ENCODE data around the gene FFAR4.

FFAR4 gene

DNA sequence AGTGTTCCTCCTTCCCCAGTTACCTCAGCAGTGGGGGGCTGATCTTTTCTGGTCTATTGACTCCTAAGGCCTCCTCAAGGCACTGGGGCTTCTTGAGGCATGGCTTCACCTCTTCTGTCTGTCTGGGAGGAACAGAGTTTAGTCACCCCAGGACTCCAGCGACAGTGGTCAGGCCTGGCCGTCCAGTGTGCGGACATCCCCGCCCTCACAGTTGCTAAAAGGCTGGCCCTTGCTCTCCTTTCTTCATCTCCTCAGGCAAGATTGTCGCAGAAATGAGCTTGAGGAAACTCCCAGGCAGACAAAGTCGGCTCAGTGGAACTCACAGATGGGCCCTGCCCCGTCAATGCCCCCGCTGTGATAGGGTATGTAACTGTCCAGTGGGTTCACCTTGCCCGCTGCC is 7.0 kb upstream of the FFAR4 start:
- Histone ChIP-seq H3K36me3 (ENCODE audit: insufficient read depth, insufficient read length, low read length) (no peaks in the 10 kb centered on the region), H3K4me1 (ENCODE audit: insufficient read depth, insufficient read length) (no peaks in the 10 kb centered on the region), H3K9me3 (ENCODE audit: insufficient read depth, low read length) (no peaks in the 10 kb centered on the region), H3K9ac (ENCODE audit: insufficient read length, low read depth) (no peak overlapping the region), H3K4me3 (ENCODE audit: insufficient read length, low read depth) (no peak overlapping the region), H3K27me3 (ENCODE audit: insufficient read depth, insufficient read length) (peaks cover 14% of the 10 kb centered on the region)
- TF ChIP-seq ZNF274 (IDR thresholded peaks at IDR 0.05; ENCODE audit: low read depth, low read length), result no peak
- TF ChIP-seq SUZ12 (IDR thresholded peaks at IDR 0.05; ENCODE audit: extremely low read depth, insufficient read depth, insufficient read length), result no peak
- no peak for TF ChIP-seq YY1 (IDR thresholded peaks at IDR 0.05; ENCODE audit: insufficient read depth, insufficient read length)
- no peak for DNase-seq (ENCODE audit: low read depth, low spot score)

DNA sequence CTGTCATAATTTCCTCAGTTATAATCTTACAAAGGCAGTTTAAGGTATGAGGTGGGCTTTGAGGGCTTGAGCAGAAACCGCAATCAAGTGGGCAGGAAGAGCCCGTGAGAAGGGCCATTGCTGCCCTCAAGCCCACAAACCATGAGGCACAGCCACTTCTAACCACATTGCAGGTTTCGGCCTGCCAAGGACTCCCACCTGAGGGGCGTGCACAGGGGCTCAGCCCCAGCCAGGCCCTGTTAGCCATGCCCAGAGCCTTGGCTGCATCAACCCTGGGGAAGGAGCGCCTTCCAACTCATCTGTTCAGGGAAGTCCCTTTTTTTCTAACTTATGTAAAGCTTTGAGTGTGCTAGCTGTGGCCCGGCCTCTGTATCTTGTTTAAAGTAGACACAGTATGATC is 5.9 kb upstream of the FFAR4 start:
- no peak for TF ChIP-seq SUZ12 (IDR thresholded peaks at IDR 0.05; ENCODE audit: extremely low read depth, insufficient read depth, insufficient read length)
- no peak for TF ChIP-seq ZNF274 (IDR thresholded peaks at IDR 0.05; ENCODE audit: low read depth, low read length)
- TF ChIP-seq YY1 (IDR thresholded peaks at IDR 0.05; ENCODE audit: insufficient read depth, insufficient read length), result no peak
- Histone ChIP-seq H3K36me3 (ENCODE audit: insufficient read depth, insufficient read length, low read length) (no peaks in the 10 kb centered on the region), H3K4me1 (ENCODE audit: insufficient read depth, insufficient read length) (no peaks in the 10 kb centered on the region), H3K9me3 (ENCODE audit: insufficient read depth, low read length) (no peaks in the 10 kb centered on the region), H3K9ac (ENCODE audit: insufficient read length, low read depth) (no peak overlapping the region), H3K27me3 (ENCODE audit: insufficient read depth, insufficient read length) (peaks cover 25% of the 10 kb centered on the region), H3K4me3 (ENCODE audit: insufficient read length, low read depth) (no peak overlapping the region)
- no peak for DNase-seq (ENCODE audit: low read depth, low spot score)

- Histone ChIP-seq H3K9ac (ENCODE audit: insufficient read length, low read depth) (no peak overlapping the region), H3K27me3 (ENCODE audit: insufficient read depth, insufficient read length) (peaks cover 71% of the 10 kb centered on the region), H3K36me3 (ENCODE audit: insufficient read depth, insufficient read length, low read length) (no peaks in the 10 kb centered on the region), H3K4me1 (ENCODE audit: insufficient read depth, insufficient read length) (peaks cover 2% of the 10 kb centered on the region), H3K4me3 (ENCODE audit: insufficient read length, low read depth) (no peak overlapping the region), H3K9me3 (ENCODE audit: insufficient read depth, low read length) (no peaks in the 10 kb centered on the region)
- DNase-seq (ENCODE audit: low read depth, low spot score), result no peak
- no peak for TF ChIP-seq SUZ12 (IDR thresholded peaks at IDR 0.05; ENCODE audit: extremely low read depth, insufficient read depth, insufficient read length)
- no peak for TF ChIP-seq YY1 (IDR thresholded peaks at IDR 0.05; ENCODE audit: insufficient read depth, insufficient read length)
- TF ChIP-seq ZNF274 (IDR thresholded peaks at IDR 0.05; ENCODE audit: low read depth, low read length), result no peak
Observed at GRCh38 chr10:93565446-93565845, 1.0 kb upstream of the FFAR4 start.

GRCh38 chr10:93567277-93568104 is 1.0 kb downstream of the FFAR4 start:
- H3K9me3 ChIP-seq (ENCODE audit: insufficient read depth, low read length), result no peaks in the 10 kb centered on the region
- H3K36me3 ChIP-seq (ENCODE audit: insufficient read depth, insufficient read length, low read length), result no peaks in the 10 kb centered on the region
- peaks cover 2% of the 10 kb centered on the region for H3K4me1 ChIP-seq (ENCODE audit: insufficient read depth, insufficient read length)
- no peak overlapping the region for H3K9ac ChIP-seq (ENCODE audit: insufficient read length, low read depth)
- no peak for TF ChIP-seq YY1 (IDR thresholded peaks at IDR 0.05; ENCODE audit: insufficient read depth, insufficient read length)
- TF ChIP-seq ZNF274 (IDR thresholded peaks at IDR 0.05; ENCODE audit: low read depth, low read length), result no peak
- TF ChIP-seq SUZ12 (IDR thresholded peaks at IDR 0.05; ENCODE audit: extremely low read depth, insufficient read depth, insufficient read length), result no peak
- peak overlapping the region; percentile 51 for H3K4me3 ChIP-seq (ENCODE audit: insufficient read length, low read depth)
- DNase-seq (ENCODE audit: low read depth, low spot score), result no peak
- peaks cover 71% of the 10 kb centered on the region for H3K27me3 ChIP-seq (ENCODE audit: insufficient read depth, insufficient read length)

- no peak overlapping the region for H3K4me3 ChIP-seq (ENCODE audit: insufficient read length, low read depth)
- no peak overlapping the region for H3K9ac ChIP-seq (ENCODE audit: insufficient read length, low read depth)
- DNase-seq (ENCODE audit: low read depth, low spot score), result no peak
- no peak for TF ChIP-seq ZNF274 (IDR thresholded peaks at IDR 0.05; ENCODE audit: low read depth, low read length)
- TF ChIP-seq YY1 (IDR thresholded peaks at IDR 0.05; ENCODE audit: insufficient read depth, insufficient read length), result no peak
- TF ChIP-seq SUZ12 (IDR thresholded peaks at IDR 0.05; ENCODE audit: extremely low read depth, insufficient read depth, insufficient read length), result no peak
- peaks cover 2% of the 10 kb centered on the region for H3K4me1 ChIP-seq (ENCODE audit: insufficient read depth, insufficient read length)
- no peaks in the 10 kb centered on the region for H3K36me3 ChIP-seq (ENCODE audit: insufficient read depth, insufficient read length, low read length)
- H3K27me3 ChIP-seq (ENCODE audit: insufficient read depth, insufficient read length), result peaks cover 71% of the 10 kb centered on the region
- H3K9me3 ChIP-seq (ENCODE audit: insufficient read depth, low read length), result no peaks in the 10 kb centered on the region
Observed at GRCh38 chr10:93568105-93568390, 1.6 kb downstream of the FFAR4 start.

GRCh38 chr10:93570383-93570782 is 3.9 kb downstream of the FFAR4 start:
- H3K9me3 ChIP-seq (ENCODE audit: insufficient read depth, low read length), result no peaks in the 10 kb centered on the region
- H3K27me3 ChIP-seq (ENCODE audit: insufficient read depth, insufficient read length), result peaks cover 56% of the 10 kb centered on the region
- DNase-seq (ENCODE audit: low read depth, low spot score), result no peak
- TF ChIP-seq ZNF274 (IDR thresholded peaks at IDR 0.05; ENCODE audit: low read depth, low read length) (no peak), SUZ12 (IDR thresholded peaks at IDR 0.05; ENCODE audit: extremely low read depth, insufficient read depth, insufficient read length) (no peak), YY1 (IDR thresholded peaks at IDR 0.05; ENCODE audit: insufficient read depth, insufficient read length) (no peak)
- H3K9ac ChIP-seq (ENCODE audit: insufficient read length, low read depth), result no peak overlapping the region
- H3K4me1 ChIP-seq (ENCODE audit: insufficient read depth, insufficient read length), result peaks cover 2% of the 10 kb centered on the region
- H3K4me3 ChIP-seq (ENCODE audit: insufficient read length, low read depth), result no peak overlapping the region
- H3K36me3 ChIP-seq (ENCODE audit: insufficient read depth, insufficient read length, low read length), result no peaks in the 10 kb centered on the region

GRCh38 chr10:93572606-93573005 is 6.1 kb downstream of the FFAR4 start:
- TF ChIP-seq SUZ12 (IDR thresholded peaks at IDR 0.05; ENCODE audit: extremely low read depth, insufficient read depth, insufficient read length) (no peak), YY1 (IDR thresholded peaks at IDR 0.05; ENCODE audit: insufficient read depth, insufficient read length) (no peak), ZNF274 (IDR thresholded peaks at IDR 0.05; ENCODE audit: low read depth, low read length) (no peak)
- DNase-seq (ENCODE audit: low read depth, low spot score), result no peak
- Histone ChIP-seq H3K4me1 (ENCODE audit: insufficient read depth, insufficient read length) (no peaks in the 10 kb centered on the region), H3K4me3 (ENCODE audit: insufficient read length, low read depth) (no peak overlapping the region), H3K36me3 (ENCODE audit: insufficient read depth, insufficient read length, low read length) (no peaks in the 10 kb centered on the region), H3K9ac (ENCODE audit: insufficient read length, low read depth) (no peak overlapping the region), H3K9me3 (ENCODE audit: insufficient read depth, low read length) (no peaks in the 10 kb centered on the region), H3K27me3 (ENCODE audit: insufficient read depth, insufficient read length) (peaks cover 34% of the 10 kb centered on the region)

All from NT2/D1 (cell line).